ENCODE data around the gene ARL14EP. TPM values are rescaled to one million over a fixed set of nuclear protein-coding genes. Genes with fewer than 3 reads are reported as not detected.

Gene ARL14EP
- polyA plus RNA-seq, 1 donor (not counting 4 experiments of a cell fraction or from before 2014, with no cell fraction given), result 32.6 TPM

- H3K36me3 ChIP-seq (ENCODE audit: control insufficient read depth in 2 of 2, extremely low read depth in 1 of 2, insufficient read depth in 2 of 2, low read length in 2 of 2), result no peaks in the 10 kb centered on the region
- TF ChIP-seq CTCF (optimal IDR thresholded peaks at IDR 0.05 in 1 of 3, IDR thresholded peaks at IDR 0.05 in 1 of 3, conservative IDR thresholded peaks at IDR 0.05 in 1 of 3; ENCODE audit: extremely low read depth in 1 of 3, insufficient read depth in 2 of 3, low read length in 3 of 3), result no peak
- no peak for TF ChIP-seq EZH2 (IDR thresholded peaks at IDR 0.05; ENCODE audit: low read length)
- no peaks in the 10 kb centered on the region for H3K9me3 ChIP-seq (ENCODE audit: control insufficient read depth, low read depth, low read length)
- dilution Hi-C loops (cut with MboI; ENCODE audit: extremely low pct_ligation_motif_present, low sequenced_read_pairs), result no loop called here
- no peaks in the 10 kb centered on the region for H3K27me3 ChIP-seq (ENCODE audit: control insufficient read depth, extremely low read depth, insufficient read depth, low read length)
- no peak overlapping the region for H3K4me2 ChIP-seq (ENCODE audit: control insufficient read depth, extremely low read depth, insufficient read depth, low read depth, low read length)
- DNase-seq (ENCODE audit: low read depth, low spot score), result no peak
- H3K79me2 ChIP-seq (ENCODE audit: control insufficient read depth, insufficient read depth, low read length), result no peaks in the 10 kb centered on the region
- no peak overlapping the region for H2AFZ ChIP-seq (ENCODE audit: control insufficient read depth, low read length)
- H4K20me1 ChIP-seq (ENCODE audit: control insufficient read depth, extremely low read depth, insufficient read depth, low read length), result no peaks in the 10 kb centered on the region
- no peak overlapping the region for H3K27ac ChIP-seq (ENCODE audit: control insufficient read depth, insufficient read depth, low read length)
- no peaks in the 10 kb centered on the region for H3K9me1 ChIP-seq (ENCODE audit: control insufficient read depth, extremely low read depth, insufficient read depth, low read length)
- no peak overlapping the region for H3K4me3 ChIP-seq (ENCODE audit: control insufficient read depth in 2 of 3, extremely low read depth in 1 of 3, insufficient read depth in 2 of 3, low read depth in 1 of 3, low read length in 3 of 3)
- H3K4me1 ChIP-seq (ENCODE audit: control insufficient read depth, extremely low read depth, insufficient read depth, low read length), result no peaks in the 10 kb centered on the region
- no peak for FAIRE-seq
- H3K9ac ChIP-seq (ENCODE audit: control insufficient read depth, extremely low read depth, insufficient read depth, low read length), result no peak overlapping the region
Measured at GRCh38 chr11:30344085-30344484, 21.2 kb downstream of the ARL14EP start.

GRCh38 chr11:30345644-30346043, 22.7 kb downstream of the ARL14EP start:
- no peak overlapping the region for H3K9ac ChIP-seq (ENCODE audit: control insufficient read depth, extremely low read depth, insufficient read depth, low read length)
- H2AFZ ChIP-seq (ENCODE audit: control insufficient read depth, low read length), result no peak overlapping the region
- FAIRE-seq (no peak), DNase-seq (ENCODE audit: low read depth, low spot score) (no peak)
- H3K79me2 ChIP-seq (ENCODE audit: control insufficient read depth, insufficient read depth, low read length), result no peaks in the 10 kb centered on the region
- H3K36me3 ChIP-seq (ENCODE audit: control insufficient read depth in 2 of 2, extremely low read depth in 1 of 2, insufficient read depth in 2 of 2, low read length in 2 of 2), result no peaks in the 10 kb centered on the region
- no peak overlapping the region for H3K27ac ChIP-seq (ENCODE audit: control insufficient read depth, insufficient read depth, low read length)
- no peak overlapping the region for H3K4me3 ChIP-seq (ENCODE audit: control insufficient read depth in 2 of 3, extremely low read depth in 1 of 3, insufficient read depth in 2 of 3, low read depth in 1 of 3, low read length in 3 of 3)
- dilution Hi-C loops (cut with MboI; ENCODE audit: extremely low pct_ligation_motif_present, low sequenced_read_pairs), result no loop called here
- H3K9me1 ChIP-seq (ENCODE audit: control insufficient read depth, extremely low read depth, insufficient read depth, low read length), result no peaks in the 10 kb centered on the region
- TF ChIP-seq CTCF (optimal IDR thresholded peaks at IDR 0.05 in 1 of 3, IDR thresholded peaks at IDR 0.05 in 1 of 3, conservative IDR thresholded peaks at IDR 0.05 in 1 of 3; ENCODE audit: extremely low read depth in 1 of 3, insufficient read depth in 2 of 3, low read length in 3 of 3) (no peak), EZH2 (IDR thresholded peaks at IDR 0.05; ENCODE audit: low read length) (no peak)
- no peaks in the 10 kb centered on the region for H3K4me1 ChIP-seq (ENCODE audit: control insufficient read depth, extremely low read depth, insufficient read depth, low read length)
- H4K20me1 ChIP-seq (ENCODE audit: control insufficient read depth, extremely low read depth, insufficient read depth, low read length), result no peaks in the 10 kb centered on the region
- H3K4me2 ChIP-seq (ENCODE audit: control insufficient read depth, extremely low read depth, insufficient read depth, low read depth, low read length), result no peak overlapping the region
- no peaks in the 10 kb centered on the region for H3K27me3 ChIP-seq (ENCODE audit: control insufficient read depth, extremely low read depth, insufficient read depth, low read length)
- no peaks in the 10 kb centered on the region for H3K9me3 ChIP-seq (ENCODE audit: control insufficient read depth, low read depth, low read length)

Measured in keratinocyte (primary cell).